HL-60/S4 treated with retinoic acid at 250 ng/mL for 4 days and 3 days (cell line): ENCODE measurements around the gene POU2F2.

Experiments
- in situ Hi-C: fragments of 300-500 bp; cut with MboI; formaldehyde crosslinking; loops from 2 replicates; pipeline ENCODE4 v1.7.0; 2022; ENCODE audit warnings: low sequenced_read_pairs

POU2F2 gene

DNA sequence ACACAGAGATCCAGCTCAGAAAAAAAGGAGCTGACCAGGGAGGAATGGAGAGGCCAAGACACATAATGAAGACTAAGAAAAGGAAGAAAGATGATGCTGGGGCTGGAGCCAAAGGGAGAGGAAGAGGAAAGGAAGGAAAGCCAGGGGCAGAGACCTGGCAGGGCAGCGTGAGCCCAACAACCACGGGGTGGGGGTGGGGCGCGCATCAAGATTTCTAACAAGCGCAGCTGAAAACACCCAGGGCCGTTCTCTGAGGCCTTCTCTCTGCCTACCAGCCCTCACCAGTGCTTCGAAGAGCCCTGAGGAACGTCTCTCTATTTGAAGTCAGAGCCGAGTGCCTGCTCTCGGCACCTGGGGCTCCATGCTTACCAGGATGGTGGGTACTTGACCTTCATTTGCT lies 23.6 kb upstream of the POU2F2 start:
- in situ Hi-C loops, result no loop called here

DNA sequence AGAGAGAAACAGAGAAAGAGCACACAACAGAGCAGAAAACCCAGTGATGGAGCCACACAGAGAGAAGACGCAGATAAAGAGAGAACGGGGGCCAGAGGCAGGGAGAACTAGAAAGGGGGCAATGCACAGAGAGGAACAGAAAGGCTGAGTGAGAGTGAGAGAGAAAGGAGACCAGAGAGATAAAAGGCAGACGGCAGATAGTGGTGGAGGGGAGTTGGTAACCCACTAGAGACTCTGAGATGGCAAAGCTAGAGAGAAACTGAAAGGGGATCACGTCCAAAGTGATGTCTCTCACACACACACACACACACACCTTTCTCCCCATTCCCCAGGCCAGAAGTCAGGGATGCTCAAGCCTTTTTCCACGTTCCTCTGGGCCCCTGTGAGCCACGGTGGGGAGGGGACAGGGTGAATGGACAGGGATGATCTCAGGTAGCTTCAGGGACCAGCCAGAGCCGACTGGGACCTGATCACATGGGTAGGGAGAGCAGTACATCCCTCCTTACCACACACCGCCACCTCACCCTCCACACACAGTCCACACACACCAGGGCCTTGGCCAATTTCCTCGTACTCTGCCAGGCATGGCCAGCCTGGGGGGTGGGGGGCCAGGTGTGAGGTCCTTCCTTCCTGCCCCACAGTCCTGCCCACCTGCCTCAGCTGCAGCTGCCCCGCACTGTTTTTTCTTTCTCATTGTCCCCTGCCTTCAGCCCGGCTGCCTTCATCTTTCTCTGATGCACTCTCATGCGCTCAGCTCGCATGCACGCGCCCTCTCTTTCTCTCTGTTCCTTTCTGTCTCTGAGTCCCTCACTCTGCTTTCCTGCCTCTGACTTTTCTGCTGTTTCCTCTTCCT lies 22.5 kb upstream of the POU2F2 start:
- in situ Hi-C loops, result no loop called here

DNA sequence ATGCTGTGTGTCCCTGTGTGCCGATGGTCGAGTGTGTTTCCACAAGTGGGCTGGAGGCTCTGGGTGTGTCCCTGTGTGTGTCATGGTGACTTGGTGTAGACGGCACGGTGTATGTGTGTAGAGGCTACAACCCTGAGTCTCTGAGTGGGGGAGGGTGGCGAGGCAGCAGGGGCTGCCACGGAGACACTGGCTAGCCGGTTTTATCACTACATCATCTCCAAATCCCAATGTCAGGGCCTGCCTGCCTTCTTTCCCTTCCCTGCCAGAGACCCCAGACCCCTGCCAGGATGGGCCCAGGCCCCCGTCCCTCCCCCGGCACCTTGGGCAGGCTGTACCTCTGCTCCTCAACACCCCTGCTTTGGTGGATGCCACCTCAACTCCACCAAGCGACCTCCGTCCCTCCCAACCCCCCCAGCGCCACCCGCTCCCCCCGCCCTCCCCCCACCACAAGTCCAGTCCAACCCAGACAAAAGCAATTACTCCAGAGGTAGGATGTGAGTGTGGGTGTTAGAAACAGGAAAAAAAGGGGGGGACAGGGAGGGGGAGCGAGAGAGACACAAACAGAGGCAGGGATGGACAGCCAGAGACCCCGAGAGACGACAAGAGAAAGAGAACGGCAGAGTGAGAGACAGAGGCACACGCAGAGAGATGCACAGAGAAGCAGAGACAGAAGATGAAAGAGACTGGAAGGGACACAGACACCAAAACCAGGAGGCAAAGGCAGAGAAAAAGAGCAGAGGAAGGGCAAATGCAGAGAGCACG lies 21.6 kb upstream of the POU2F2 start:
- in situ Hi-C loops, result no loop called here

DNA sequence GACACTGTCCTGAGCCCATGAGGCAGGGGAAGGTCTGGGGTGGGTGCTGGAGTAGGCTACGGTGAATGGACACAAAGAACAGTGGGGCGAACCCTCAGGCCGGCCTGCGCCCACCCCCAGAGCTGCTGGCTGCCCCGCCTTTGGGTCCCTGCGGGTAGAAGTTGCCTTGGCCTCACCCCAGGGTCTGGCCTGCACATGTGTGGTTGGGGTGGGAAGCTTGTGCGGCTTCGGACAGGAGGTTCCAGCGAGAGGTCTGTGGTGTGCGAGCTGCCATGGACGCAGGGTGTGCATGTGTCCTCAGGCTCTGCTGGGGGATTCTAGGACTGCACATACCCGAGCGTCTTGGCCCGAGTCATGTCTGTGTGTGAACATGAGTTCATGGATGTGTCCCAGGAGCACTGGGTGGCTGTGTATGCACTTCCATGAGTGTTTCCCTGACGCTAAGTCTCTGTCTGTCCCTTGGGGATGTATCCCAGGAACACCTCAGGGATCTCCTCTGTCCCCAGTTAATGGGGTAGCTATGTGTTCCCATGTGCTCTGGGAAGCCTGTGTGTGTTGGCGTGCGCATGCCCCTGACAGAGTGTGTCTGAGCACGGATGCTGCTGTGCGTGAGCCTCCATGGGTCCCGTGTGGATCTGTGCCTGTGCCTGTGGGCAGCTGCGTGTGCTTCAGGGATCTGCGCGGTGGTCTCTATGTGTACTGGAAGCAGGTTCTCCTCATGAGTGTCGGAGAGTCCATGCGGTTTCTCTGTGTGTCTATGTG lies 20.8 kb upstream of the POU2F2 start:
- in situ Hi-C loops, result no loop called here

DNA sequence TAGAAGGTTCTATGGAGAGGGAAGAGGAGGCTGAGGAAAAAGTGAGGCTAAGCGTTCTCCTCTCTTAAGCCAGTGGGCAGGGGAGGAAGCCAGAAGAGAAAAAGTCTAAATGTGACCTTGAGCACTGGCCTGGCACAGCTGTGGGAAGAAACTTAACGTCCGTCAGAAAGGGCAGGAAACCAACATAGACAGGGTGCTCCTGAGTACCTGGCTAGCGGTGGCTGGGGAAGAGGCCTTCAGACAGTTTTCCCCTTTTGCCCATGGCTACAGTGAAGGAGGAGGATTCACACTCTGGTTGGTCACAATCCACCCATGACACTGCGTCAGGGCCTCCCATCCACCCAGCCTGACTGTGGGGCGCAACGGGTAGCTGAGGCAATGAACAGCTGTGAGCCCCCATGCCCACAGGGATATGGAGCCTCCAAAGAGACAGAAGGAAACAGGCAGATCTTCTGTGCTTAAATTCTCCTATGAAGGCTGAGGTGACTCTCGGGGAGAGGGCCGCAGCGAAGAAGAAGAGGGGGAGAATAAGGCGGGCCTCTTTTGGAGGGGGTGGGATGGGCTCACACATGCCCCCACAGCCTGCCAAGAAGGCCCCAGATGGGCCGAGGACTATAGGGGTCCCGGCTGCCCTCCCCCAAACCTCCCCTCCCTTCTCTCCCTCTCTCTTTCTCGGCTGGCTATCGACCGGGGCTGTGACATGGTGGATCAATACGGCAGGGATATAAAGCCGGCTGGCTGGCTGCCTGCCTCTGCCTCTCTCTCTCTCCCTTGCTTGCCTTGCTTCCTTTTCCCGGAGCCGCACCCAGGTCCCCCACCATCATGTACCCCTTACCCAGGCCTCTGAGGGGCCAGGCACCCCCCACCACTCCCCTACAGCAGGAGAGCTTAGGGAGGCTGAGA lies 19.8 kb upstream of the POU2F2 start:
- in situ Hi-C loops, result no loop called here

DNA sequence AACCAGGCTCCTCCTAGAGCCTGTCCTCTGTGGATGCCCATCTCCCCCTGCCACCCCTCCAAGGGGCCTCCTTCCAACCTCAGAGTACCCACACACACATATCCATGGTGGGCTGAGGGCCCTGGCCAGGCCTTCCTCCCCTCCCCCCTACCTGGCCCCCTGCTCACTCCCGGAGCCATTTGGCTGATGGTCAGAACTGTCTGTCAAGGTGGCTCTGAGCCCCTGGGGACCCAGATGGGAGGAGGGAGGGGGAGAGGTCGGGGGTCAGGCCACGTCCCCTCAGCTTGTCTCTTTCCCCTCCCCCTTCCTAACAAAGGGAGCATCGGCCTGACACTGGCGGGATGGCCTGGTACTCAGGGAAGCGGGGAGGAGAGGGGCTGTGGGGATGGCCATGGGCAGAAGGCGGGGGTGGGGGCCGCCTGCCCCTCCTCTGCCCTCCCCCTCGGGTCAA lies 18.7 kb upstream of the POU2F2 start:
- in situ Hi-C loops, result no loop called here

DNA sequence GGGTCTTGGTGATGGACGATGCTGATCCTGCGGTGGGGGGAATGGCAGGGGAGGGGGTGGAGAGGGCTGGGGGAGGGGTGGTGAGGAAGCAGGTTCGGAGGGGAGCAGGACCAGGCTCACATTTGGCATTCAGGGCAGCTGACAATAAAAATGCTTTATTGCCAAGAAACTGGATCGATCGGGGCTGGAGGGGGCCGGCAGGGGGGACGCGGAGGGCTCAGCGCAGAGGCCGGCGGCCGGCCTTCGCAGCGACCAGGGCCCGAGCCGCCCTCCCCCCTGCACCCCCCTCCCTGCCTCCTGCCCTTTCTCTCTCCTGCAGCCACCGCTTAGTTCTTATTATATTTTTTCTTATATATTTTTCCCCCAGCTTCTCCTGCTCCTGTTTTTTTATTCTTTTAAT lies 18.1 kb upstream of the POU2F2 start:
- in situ Hi-C loops, result no loop called here

DNA sequence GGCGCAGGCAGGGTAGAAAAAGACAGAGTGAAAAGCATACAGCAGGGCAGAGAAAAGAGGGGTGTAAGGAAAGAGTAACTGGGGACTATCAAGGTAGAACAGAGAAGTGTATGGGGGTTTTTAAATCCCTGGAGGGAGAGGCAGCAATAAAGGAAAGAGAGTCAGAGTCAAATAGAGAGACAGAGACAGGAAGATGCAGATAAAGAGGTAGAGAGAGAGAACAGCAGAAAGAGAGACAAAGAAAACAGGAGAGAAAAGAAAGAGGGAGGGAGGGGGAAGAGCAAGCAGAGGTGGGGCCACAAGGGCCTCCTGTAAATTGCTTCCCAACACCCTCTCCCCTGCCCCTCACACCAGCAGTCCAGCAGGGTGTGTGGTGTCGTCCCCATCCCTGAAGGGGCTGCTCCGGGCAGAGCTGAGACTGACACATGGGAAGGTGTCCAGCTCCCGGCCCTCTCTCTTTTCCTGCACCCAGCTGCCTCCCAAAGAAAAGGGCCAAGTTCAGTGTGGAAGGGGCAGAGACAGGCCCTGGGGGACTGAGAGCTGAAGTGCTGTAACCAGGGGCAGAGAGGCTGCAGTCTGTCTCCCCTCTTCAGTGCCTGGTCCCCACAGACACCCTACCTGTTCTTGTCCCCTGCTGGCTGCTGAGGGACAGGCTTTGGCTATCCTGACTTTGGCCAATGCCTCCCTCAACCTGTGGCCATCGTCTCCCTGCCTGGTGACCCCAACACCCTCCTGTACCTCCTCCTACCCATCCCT lies 17.4 kb upstream of the POU2F2 start:
- in situ Hi-C loops, result no loop called here

DNA sequence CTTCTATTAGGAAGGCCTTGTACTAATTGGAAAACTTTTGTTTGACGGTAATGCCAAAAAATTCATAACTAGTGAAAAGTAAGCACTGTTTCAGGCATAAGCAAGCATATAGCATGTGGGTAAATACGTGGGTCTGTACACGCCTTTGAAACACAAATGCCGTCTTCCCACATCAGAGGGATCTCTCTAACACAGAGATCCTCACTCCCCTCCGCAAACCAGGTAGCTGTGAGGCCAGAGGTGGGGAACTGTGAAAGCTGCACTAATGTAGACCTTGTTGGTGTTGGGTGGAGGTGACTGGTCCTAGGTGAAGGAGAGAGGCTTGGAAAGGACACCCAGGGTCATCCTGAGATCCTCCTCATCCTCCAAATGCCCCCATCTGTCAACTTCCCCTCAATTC lies 16.0 kb upstream of the POU2F2 start:
- in situ Hi-C loops, result no loop called here

DNA sequence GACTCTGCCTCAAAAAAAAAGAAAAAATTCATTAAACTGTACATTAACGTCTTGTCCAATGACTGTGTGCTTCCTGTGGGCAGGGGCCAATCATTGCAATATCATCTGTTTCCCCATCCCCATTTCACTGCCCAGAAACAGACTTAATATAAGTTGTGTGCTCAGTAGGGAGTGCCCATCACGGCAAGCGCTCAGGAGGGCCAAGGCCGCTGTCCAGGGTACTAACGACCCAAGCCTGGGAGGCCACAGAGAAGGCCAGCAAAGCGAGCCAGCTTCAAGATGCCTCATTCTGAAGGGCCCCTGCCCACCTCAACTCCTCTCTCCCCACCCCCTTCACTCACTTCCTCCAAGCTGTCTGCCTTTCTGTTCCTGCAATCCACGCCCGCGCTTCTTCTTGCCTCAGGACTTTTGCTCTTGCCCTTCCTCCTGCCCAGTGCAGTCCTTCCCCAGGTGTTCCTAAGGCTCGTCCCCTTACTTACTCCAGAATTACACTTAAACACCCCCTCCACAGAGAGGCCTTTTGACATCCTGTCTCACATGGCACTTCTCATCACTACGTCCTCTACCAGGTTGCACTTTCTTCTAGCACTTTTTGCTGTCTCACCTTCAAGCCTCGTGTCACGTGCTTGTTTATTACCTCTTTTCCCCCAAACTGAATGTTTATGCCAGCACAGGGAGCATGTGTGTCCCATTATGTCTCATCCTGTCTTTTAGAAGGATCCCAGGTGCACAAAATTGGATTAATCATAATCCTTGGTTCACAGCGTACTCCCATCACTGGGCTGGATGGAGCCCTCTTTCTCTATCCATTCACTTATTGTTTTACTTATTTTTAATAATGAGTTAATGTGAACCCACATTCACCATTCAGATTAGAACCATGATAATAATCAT lies 11.3 kb upstream of the POU2F2 start:
- in situ Hi-C loops, result no loop called here

DNA sequence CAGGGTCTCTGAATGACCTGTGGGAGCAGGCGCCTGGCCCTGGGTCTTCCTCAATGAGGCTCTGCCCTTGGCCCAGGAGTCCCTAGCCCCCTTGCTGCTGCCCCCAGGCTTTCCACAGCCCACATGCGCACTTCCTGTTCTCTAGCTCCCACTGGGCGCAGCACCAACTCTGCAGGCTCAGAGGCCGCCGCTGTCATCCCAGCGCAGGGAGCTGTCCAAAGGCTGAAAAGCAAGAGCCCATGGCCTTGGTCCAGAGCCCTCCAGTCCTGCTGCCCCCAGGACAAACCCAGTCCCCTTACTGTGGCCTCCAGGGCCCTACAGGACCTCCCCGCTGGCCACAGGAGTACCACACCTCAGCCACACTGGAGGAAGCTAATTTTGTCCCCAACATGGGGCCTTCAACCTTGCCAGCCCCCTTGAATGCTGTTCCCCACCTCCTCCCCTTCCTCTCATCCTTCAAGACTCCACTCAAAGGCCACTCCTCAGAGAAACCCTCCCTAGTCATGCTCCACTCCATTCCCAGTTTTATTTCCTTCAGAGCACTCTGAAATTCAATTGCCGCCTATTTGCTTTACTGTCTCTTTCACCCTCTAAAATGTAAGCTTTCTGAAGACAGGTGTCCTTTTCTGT lies 8.0 kb upstream of the POU2F2 start:
- in situ Hi-C loops, result no loop called here

DNA sequence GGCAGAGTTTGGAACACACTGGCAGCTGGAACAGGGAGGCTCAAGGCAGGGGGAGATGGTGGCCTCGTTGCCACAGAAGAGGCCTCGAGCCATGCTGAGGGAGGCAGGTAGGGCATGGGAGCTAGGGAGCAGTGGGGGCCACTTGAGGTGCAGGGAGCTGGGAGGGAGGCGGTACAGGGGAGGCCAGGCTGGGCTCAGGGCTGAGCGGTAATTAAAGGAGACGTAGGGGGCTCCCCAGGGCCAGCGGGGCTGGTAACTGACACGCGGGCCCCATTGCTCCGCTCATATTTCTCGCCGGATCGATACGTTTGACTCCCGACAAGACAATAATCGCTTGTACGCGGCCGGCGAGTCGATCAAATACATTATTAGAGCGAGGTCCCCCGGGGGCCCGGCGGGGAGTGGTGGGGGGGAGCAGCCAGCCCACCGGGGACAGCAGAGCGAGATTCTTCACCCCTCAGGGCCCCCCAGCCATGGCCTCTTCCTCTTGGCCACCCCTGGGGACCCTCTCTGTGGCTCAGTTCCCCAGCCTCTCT lies 2.4 kb upstream of the POU2F2 start:
- in situ Hi-C loops, result no loop called here

DNA sequence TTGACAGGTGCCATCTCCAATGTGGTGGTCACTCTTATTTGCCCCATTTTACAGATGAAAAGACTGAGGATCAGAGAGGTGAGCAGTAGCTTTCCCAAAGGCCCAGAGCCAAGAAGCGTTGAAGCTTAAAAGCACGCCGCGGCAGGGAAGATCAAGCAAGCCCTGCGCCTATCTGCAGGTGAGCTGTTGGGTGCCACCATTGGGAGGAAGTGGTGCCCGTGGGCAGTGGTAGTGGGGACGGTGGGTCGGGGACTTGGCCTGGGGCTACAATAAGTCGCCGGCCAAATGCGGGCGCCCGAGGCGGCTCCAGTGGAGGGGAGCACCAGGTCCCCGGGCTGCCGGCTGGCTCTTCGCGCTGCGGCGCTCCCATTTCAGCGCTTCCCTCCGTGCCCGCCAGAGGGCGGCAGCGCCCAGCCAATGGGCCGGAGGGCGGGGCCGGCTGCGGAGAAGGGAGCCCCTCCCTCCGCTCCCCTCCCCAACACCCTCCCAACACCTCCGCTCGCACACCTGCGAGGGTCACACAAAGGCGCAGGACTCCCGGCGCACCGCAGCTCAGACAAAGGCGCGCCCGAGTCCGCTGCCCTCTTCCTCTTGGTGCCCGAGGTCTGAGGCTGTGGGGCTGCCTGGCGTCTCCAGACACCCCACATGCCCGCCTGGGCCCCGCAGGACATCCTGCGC lies 744 bp upstream of the POU2F2 start:
- in situ Hi-C loops, result no loop called here

DNA sequence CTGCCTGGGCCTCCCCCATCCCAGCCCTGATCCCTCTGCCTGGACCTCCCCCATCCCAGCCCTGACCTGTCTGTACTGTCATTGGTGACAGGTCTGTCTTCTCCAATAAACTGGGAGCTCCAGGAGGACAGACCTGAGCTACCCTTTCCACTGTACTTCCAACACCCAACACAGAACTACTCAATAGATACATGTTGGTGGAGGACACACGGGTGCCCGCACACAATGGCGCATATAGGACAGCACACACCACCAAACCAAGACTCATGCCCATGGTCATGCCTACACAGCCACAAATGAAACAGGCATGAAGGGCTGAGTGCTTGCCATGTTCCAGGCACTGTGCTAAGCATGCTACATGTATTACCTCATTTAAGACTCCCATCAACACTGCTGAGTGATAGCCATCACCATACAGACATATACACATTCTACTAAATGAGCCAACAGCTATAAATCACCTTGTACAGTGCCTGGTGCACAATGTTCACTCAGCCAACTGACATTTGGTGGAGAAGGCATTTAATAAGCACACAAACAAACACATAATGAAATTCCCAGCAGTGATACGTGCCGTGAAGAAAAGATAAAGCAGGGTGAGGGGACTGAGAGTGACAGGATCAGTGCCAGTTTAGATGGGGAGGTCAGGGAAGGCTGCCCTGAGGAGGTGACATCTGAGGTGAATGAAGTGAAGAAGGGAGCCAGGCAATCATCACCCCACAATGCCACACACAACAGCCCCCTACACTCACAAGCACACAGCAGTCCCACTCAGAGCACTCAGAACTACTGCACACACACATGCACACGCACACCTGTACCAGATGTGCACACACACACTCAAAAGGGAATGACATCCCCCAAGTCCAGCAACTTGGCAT lies 857 bp downstream of the POU2F2 start:
- in situ Hi-C loops, result no loop called here

DNA sequence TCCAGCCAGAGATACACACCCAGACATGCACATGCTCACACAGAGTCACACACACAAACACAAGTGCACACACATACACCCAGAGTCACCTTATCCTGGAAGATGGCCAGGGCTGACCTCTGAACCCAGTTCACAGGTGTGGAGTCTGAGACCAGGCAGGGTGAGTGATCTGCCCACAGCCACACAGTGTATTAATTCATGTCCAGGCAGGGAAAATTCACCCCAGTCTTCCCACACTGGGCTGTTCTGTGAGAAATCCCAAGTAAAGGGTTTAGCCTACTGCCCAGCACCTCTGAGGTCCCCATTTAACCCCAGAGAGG lies 2.0 kb downstream of the POU2F2 start:
- in situ Hi-C loops, result no loop called here

DNA sequence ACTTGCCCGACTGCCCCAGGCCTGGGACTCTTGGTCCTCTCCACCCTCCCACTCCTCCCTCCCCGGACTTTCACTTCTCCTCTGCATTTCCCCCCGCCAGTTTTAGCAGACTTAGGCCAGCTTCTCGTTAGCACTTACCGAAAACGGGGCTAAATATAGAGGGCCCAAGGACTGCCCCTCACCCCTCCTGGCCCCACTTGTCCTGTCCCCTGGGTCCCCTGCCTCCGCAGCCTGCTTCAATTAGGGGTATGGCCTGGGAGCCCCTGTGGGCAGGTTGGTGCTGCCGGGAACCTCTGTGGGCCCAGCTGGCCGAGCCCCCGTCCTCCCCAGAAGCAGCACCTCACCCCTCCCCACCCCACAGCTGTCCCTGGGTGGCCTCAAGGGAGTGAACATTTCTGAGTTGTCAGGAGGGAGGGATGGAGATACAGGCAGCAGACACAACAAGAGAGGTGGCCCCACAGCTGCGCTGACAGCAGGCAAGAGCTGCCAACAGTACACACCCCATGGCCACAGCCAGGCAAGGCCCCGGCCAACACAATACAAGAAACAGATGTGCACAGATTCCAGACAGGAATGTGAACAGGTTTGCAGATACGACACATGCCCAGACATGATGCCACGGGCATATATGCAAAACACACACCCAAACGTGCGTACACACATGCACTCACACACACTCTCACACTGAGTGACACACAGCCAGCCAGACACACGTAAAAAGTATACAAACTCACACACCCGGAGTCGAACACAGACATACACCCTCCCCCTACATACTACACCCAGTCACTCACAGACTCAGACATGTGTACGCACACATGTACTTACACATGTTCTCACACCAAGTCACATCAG lies 2.6 kb downstream of the POU2F2 start:
- in situ Hi-C loops, result no loop called here
